ENCODE results near the gene ERC2.

The ERC2 gene

DNA sequence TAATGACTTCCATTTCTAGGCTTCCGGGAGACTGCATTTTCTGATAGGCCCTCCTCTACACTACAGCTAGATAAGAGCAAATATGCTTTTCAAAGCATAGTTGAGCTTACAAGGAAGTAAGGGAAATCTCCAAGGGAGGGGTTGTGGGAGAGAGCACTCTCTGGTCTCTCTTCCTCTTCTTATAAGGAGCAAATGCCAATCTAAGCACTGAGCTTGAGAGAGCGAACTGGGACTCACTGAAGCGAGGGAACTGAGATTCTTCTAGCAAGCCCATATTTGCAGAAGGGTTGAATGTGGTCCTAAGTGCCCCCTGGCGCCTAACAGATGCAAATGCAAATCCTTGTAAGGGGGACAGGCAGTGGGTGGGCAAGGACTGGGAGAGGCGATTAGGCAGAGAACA lies 164.8 kb downstream of the ERC2 start:
- TF ChIP-seq, protein P1, sequence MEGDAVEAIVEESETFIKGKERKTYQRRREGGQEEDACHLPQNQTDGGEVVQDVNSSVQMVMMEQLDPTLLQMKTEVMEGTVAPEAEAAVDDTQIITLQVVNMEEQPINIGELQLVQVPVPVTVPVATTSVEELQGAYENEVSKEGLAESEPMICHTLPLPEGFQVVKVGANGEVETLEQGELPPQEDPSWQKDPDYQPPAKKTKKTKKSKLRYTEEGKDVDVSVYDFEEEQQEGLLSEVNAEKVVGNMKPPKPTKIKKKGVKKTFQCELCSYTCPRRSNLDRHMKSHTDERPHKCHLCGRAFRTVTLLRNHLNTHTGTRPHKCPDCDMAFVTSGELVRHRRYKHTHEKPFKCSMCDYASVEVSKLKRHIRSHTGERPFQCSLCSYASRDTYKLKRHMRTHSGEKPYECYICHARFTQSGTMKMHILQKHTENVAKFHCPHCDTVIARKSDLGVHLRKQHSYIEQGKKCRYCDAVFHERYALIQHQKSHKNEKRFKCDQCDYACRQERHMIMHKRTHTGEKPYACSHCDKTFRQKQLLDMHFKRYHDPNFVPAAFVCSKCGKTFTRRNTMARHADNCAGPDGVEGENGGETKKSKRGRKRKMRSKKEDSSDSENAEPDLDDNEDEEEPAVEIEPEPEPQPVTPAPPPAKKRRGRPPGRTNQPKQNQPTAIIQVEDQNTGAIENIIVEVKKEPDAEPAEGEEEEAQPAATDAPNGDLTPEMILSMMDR (IDR thresholded peaks at IDR 0.05; ENCODE audit: low read depth, low read length, missing control alignments), result peak; percentile 85
- in situ Hi-C loops (cut with HindIII; ENCODE audit: low sequenced_read_pairs), result no loop called here
- no peak overlapping the region for H3K4me3 ChIP-seq (ENCODE audit: low read depth, low read length)
- DNase-seq (ENCODE audit: low read depth), result peak; percentile 59

DNA sequence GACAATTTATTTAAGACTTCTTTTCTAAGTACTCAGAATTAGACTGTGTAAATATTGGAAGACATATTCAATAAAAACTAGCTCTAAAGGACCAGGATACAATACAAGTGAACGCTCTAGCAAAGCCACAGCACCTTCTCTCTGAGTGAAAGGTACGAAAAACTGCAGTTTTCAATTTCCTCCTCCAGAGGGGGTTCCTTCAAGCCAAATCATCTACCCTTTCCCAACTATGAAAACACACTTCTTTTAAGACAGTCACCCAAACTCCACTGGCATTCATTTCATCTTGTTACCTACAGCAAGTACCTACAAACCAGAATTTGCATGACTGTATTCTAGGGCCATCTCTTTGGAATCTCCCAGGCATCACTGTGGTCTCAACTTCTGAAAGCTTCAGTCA lies 165.8 kb downstream of the ERC2 start:
- in situ Hi-C loops (cut with HindIII; ENCODE audit: low sequenced_read_pairs), result no loop called here
- TF ChIP-seq, protein P1 (IDR thresholded peaks at IDR 0.05; ENCODE audit: low read depth, low read length, missing control alignments), result peak; percentile 54
- DNase-seq (ENCODE audit: low read depth), result no peak
- H3K4me3 ChIP-seq (ENCODE audit: low read depth, low read length), result no peak overlapping the region

DNA sequence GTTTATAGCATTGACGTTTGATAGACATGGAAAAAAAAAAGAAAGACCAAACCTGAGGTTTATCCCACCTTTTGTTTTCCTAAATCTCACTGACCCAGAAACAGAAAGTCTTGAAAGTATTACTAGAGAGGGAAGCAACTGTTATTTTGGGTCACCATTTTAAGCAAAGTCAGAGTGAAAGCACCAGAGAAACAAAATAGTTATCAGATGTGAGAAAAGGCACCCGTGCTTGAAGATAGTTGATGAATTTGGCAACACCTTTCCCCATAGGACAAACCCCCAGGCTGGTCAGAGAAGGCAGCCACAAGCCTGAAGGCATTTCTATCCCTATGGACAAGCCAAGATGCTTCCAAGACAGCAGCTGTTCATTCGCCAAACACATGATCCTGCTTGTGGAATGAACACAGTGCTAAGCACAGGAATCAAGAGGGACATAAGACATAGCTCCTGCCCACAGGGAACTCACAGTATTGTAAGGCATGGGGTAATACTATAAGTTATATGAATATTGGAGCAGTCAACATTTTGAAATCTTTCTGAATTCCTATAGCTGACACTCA lies 170.9 kb downstream of the ERC2 start:
- H3K4me3 ChIP-seq (ENCODE audit: low read depth, low read length), result no peak overlapping the region
- in situ Hi-C loops (cut with HindIII; ENCODE audit: low sequenced_read_pairs), result no loop called here
- DNase-seq (ENCODE audit: low read depth), result no peak
- TF ChIP-seq, protein P1 (IDR thresholded peaks at IDR 0.05; ENCODE audit: low read depth, low read length, missing control alignments), result no peak

DNA sequence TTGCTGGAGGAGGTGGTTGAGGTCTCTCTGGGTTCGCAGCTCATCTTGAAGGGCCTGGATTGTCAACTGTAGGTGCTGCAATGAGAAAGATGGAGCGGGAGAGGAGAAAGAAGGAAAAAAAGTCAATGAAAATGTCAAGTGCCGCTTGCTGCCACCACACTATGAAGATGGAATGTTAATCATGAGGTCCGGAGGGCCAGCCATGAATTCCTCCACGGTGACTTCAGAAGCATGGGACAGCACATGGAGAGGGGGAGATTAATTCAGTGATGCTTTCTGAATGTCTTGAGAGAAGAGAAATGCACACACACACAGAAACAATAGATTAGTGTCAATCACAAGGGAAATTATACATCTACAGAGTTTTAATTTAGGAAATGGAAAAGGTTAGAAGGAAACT lies 171.9 kb downstream of the ERC2 start:
- DNase-seq (ENCODE audit: low read depth), result no peak
- TF ChIP-seq, protein P1 (IDR thresholded peaks at IDR 0.05; ENCODE audit: low read depth, low read length, missing control alignments), result no peak
- in situ Hi-C loops (cut with HindIII; ENCODE audit: low sequenced_read_pairs), result no loop called here
- no peak overlapping the region for H3K4me3 ChIP-seq (ENCODE audit: low read depth, low read length)

DNA sequence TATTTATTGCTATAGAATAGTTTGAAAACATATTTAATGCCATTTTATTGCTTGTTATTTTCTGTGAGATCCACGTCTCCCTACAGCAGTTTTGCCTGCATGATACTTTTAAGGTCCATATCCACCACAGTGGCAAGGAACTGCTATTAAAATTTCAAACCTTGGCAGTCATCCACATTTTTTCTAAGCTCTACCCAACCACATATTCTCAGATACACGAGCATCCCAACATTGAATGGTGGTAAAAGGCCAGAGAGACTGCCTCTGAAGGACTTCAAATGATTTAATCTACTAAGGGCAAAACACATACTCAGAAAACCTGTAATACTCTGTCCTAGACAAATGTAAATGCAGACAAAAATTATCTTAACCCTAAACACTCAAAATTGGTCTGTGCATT lies 173.1 kb downstream of the ERC2 start:
- H3K4me3 ChIP-seq (ENCODE audit: low read depth, low read length), result no peak overlapping the region
- in situ Hi-C loops (cut with HindIII; ENCODE audit: low sequenced_read_pairs), result no loop called here
- TF ChIP-seq, protein P1 (IDR thresholded peaks at IDR 0.05; ENCODE audit: low read depth, low read length, missing control alignments), result no peak
- DNase-seq (ENCODE audit: low read depth), result no peak

DNA sequence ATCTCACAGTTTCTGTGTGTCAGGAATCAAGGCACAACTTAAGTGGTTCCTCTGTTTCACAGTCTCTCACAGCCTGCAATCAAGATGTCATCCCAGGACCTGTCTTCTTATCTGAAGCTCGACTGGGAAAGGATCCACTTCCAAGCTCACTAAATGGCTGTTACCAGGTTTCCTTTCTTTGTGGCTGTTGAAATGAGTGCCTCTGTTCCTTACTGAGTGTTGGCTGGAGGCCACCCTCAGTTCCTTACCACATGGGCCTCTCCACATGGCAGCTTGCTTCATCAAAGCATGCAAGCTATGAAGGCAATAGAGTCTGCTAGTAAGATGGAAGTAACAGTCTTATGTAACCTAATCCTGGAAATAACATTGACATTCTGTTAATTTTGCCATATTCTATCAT lies 174.0 kb downstream of the ERC2 start:
- DNase-seq (ENCODE audit: low read depth), result no peak
- TF ChIP-seq, protein P1 (IDR thresholded peaks at IDR 0.05; ENCODE audit: low read depth, low read length, missing control alignments), result no peak
- in situ Hi-C loops (cut with HindIII; ENCODE audit: low sequenced_read_pairs), result no loop called here
- H3K4me3 ChIP-seq (ENCODE audit: low read depth, low read length), result no peak overlapping the region

All from astrocyte of the cerebellum (primary cell).